MG63 (cell line): ENCODE results near the gene ERCC5. TPM values are rescaled to one million over a fixed set of nuclear protein-coding genes. Genes with fewer than 3 reads are reported as not detected.

ENCODE experiments used
- DNase-seq: peaks from one replicate; pipeline ENCODE4 v3.0.0-alpha.2; 2020
- H3K27me3 ChIP-seq: fragments of 250-450 bp; sonication (Bioruptor Pico); 2 replicates; pipeline ENCODE4 v1.5.1; 2020; ENCODE audit warnings: mild to moderate bottlenecking, moderate library complexity
- H3K36me3 ChIP-seq: fragments of 250-450 bp; sonication (Bioruptor Pico); 2 replicates; pipeline ENCODE4 v1.5.1; 2020; ENCODE audit warnings: mild to moderate bottlenecking, moderate library complexity
- H3K4me3 ChIP-seq: fragments of 250-450 bp; sonication (Bioruptor Pico); 2 replicates; pipeline ENCODE4 v1.5.1; 2020; ENCODE audit warnings: mild to moderate bottlenecking, moderate library complexity
- H3K9me3 ChIP-seq: fragments of 250-450 bp; sonication (Bioruptor Pico); 2 replicates; pipeline ENCODE4 v1.5.1; 2020; ENCODE audit warnings: mild to moderate bottlenecking, moderate library complexity
- total RNA-seq: library from RNA; depleted of rRNA; stranded (reverse); fragments of >200 nt; shearing (Covaris generic); gene quantifications from 2 replicates; pipeline ENCODE4 v1.2.3, GENCODE V29; 2014; ENCODE audit warnings: low replicate concordance; rRNA removed

ERCC5 gene
- total RNA-seq, result 33.2 and 89.9 TPM in 2 replicates

DNA sequence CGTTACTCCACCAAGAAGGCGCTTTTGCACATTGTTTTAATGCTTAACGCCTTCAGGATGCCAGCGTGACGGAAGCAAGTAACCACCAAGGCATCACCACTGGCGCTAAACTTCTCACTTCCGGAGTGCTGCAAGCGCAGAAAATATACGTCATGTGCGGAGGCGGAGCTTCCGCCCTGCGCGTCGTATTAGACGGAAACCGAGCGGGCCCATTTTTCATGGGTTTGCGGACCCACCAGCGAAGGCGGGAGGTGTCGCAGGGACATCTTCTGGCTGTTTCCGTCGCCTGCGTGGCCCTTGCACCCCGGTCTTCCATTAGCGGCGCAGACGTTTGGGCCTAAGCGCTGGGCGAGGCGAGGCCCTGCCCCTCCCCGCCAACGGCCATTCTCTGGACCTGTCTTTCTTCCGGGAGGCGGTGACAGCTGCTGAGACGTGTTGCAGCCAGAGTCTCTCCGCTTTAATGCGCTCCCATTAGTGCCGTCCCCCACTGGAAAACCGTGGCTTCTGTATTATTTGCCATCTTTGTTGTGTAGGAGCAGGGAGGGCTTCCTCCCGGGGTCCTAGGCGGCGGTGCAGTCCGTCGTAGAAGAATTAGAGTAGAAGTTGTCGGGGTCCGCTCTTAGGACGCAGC, at the start of gene ERCC5:
Gene ERCC5 (plus strand): TSS at position 403 of the 631 bp plus-strand sequence. CDS start 235 bp downstream, outside the sequence.
- no peaks in the 10 kb centered on the region for H3K27me3 ChIP-seq
- no peaks in the 10 kb centered on the region for H3K9me3 ChIP-seq
- H3K36me3 ChIP-seq, result peaks cover 2% of the 10 kb centered on the region
- DNase-seq, result peak; percentile 91
- H3K4me3 ChIP-seq, result peak within 1 kb of the TSS; percentile 89

DNA sequence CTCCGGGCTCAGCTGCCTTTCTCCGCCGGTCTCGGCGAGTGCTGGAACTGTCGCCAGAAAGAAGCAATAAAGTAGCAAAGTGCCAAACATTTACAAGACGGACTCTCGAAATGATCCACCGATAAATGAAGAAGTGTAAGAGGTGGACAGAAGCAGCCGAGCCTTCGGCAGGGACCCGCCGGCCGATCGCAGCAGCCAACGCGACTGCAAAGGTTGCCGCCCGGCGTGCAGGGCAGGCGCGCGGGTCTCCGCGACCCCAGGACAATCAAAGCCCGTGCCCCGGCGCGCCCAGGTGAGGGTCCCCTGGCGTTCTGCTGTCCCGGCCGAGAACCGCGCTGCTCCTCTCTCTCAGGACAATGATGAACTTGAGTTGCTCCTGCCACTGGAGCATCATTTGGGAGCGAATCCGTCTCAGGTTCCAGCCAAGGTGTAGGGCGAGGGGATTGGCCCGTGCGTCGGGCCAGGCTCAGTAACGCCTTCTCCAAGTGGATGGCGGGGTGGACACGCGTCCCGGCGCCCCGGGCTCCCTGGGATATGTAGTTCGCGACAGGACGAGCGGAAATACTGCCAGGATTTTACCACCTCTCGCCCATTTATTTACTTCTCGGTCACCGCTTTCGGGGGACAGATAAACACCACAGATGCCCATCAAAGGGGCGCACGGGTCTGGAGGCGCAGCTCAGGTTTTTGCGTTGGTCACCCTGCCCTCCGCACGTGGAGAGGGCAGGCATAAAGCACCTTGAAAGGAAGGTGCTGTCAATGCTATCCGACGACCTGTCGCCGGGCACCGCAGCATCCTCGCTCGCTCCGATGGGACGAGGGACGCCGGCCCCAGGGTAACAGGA, 47.0 kb upstream of the ERCC5 start, which contains the start of the genes BIVM and POGLUT2:
Gene BIVM (plus strand): TSS at position 539 of the 845 bp plus-strand sequence. CDS start 8,149 bp downstream, outside the sequence.
Gene POGLUT2 (minus strand): TSS at position 396 of the 845 bp plus-strand sequence. CDS start 306 bp downstream, at position 90.
- Histone ChIP-seq H3K9me3 (no peaks in the 10 kb centered on the region), H3K4me3 (peak within 1 kb of the TSS; percentile 77), H3K36me3 (peaks cover 2% of the 10 kb centered on the region), H3K27me3 (no peaks in the 10 kb centered on the region)
- DNase-seq, result peak; percentile 92

DNA sequence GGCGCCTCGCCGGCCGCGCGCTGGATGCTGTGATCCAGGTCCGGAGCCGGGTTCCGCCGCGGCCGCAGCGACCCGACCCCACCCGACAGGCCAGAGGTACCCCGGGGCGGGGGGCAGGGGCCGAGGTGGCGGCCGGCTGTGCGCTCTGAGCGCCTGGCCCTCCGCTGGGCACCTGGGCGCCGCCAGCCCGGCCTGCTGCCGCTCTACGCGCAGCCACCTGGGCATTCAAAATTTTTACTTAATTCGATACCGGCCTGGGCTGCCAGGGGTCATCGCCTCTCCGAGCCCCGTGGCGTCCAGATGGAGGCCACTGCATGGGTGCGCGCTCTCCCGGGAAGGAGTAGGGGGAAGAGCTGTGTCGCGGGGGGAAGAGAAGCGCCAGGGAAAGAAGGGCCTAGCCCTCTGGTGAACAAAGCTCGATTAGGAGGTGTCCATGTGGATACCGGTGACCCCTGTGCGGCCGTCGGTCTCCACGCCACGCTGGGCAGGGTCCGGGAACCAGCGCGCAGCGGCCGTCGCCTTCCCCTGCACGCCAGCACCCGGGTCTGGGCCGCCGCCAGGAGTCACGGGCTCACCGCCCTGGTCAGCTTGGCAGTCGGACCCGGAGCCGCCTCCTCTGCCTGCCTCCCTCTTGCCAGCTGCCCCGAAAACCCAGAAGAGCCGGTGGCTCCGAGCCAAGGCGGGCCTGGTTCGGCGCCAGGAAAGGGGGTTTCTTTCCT, 46.2 kb upstream of the ERCC5 start:
- Histone ChIP-seq H3K4me3 (peak overlapping the region; percentile 77), H3K9me3 (no peaks in the 10 kb centered on the region), H3K36me3 (peaks cover 4% of the 10 kb centered on the region), H3K27me3 (no peaks in the 10 kb centered on the region)
- peak; percentile 54 for DNase-seq

- H3K9me3 ChIP-seq, result no peaks in the 10 kb centered on the region
- H3K27me3 ChIP-seq, result no peaks in the 10 kb centered on the region
- H3K4me3 ChIP-seq, result peak overlapping the region; percentile 77
- peaks cover 8% of the 10 kb centered on the region for H3K36me3 ChIP-seq
- DNase-seq, result peak; percentile 84
Measured at GRCh38 chr13:102800145-102801041, 45.4 kb upstream of the ERCC5 start.

DNA sequence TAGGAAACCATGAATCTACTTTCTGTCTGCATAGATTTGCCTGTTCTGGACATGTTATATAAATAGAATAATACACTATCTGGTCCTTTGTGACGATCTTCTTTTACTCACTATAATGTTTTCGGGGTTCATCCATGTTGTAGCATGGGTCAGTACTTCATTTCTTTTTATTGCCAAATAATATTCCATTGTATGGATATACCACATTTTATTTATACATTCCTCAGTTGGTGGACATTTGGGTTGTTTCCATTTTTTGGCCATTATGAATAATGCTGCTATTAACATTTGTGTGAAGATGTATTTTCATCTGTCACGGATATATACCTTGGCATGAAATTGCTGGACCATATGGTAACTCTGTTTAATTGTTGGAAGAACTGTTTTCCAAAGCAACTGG, 40.2 kb upstream of the ERCC5 start:
- DNase-seq, result no peak
- peaks cover 45% of the 10 kb centered on the region for H3K36me3 ChIP-seq
- H3K9me3 ChIP-seq, result peaks cover 17% of the 10 kb centered on the region
- no peaks in the 10 kb centered on the region for H3K27me3 ChIP-seq
- H3K4me3 ChIP-seq, result no peak overlapping the region

GRCh38 chr13:102807699-102808098, 38.1 kb upstream of the ERCC5 start:
- H3K9me3 ChIP-seq, result peaks cover 24% of the 10 kb centered on the region
- H3K27me3 ChIP-seq, result no peaks in the 10 kb centered on the region
- DNase-seq, result no peak
- no peak overlapping the region for H3K4me3 ChIP-seq
- H3K36me3 ChIP-seq, result peaks cover 62% of the 10 kb centered on the region

GRCh38 chr13:102812611-102813287, 33.1 kb upstream of the ERCC5 start:
- no peak for DNase-seq
- no peak overlapping the region for H3K4me3 ChIP-seq
- peaks cover 24% of the 10 kb centered on the region for H3K9me3 ChIP-seq

GRCh38 chr13:102814025-102814607, 31.7 kb upstream of the ERCC5 start:
- H3K9me3 ChIP-seq, result peaks cover 17% of the 10 kb centered on the region
- no peaks in the 10 kb centered on the region for H3K27me3 ChIP-seq
- no peak overlapping the region for H3K4me3 ChIP-seq
- H3K36me3 ChIP-seq, result peaks cover 62% of the 10 kb centered on the region
- no peak for DNase-seq

More at GRCh38 chr13:102812611-102813287, 33.1 kb upstream of the ERCC5 start:
- H3K36me3 ChIP-seq, result peaks cover 64% of the 10 kb centered on the region
- no peaks in the 10 kb centered on the region for H3K27me3 ChIP-seq

GRCh38 chr13:102814793-102815192, 31.0 kb upstream of the ERCC5 start:
- Histone ChIP-seq H3K9me3 (peaks cover 13% of the 10 kb centered on the region), H3K36me3 (peaks cover 62% of the 10 kb centered on the region), H3K4me3 (no peak overlapping the region), H3K27me3 (no peaks in the 10 kb centered on the region)
- no peak for DNase-seq

DNA sequence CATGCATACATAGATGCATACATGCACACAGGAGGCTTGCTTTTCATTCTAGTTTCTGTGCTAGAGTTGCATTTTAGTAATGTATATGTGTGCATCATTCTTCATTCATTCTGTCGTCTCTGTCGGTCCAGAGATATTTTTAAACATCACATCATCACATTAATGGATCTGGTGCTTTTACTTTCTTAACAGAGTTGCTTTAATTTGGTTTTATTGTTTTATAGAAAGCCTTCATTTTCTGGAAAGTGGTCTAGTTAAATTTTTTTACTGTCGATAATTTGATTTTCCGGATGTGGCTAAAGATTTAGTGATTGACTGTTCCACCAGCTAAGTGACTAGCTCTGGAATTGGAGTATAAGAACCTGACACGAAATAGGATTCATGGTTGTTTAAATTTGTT, 30.0 kb upstream of the ERCC5 start:
- H3K36me3 ChIP-seq, result peaks cover 55% of the 10 kb centered on the region
- peaks cover 6% of the 10 kb centered on the region for H3K9me3 ChIP-seq
- H3K27me3 ChIP-seq, result no peaks in the 10 kb centered on the region
- no peak overlapping the region for H3K4me3 ChIP-seq
- no peak for DNase-seq

GRCh38 chr13:102816708-102817107, 29.1 kb upstream of the ERCC5 start:
- no peaks in the 10 kb centered on the region for H3K9me3 ChIP-seq
- DNase-seq, result no peak
- no peaks in the 10 kb centered on the region for H3K27me3 ChIP-seq
- H3K36me3 ChIP-seq, result peaks cover 55% of the 10 kb centered on the region
- H3K4me3 ChIP-seq, result no peak overlapping the region

DNA sequence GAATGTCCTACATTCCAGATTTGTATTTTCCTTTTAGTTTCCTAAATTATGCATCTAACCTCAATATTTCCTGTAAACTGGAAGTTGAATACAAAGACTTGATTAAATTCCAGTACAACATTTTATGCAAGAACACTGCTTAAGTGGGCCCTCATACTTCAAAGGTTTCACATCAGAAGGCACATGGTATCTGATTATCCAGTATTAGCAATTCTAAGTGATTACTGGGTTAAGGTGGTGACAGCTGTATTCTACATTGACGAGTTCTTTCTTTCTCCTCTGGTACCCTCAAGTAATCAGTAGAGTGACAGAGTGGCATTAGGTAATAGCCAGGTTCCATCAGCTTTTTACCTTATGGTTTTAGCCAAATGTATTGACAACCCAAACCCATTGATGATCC, 28.6 kb upstream of the ERCC5 start:
- DNase-seq, result no peak
- H3K36me3 ChIP-seq, result peaks cover 55% of the 10 kb centered on the region

GRCh38 chr13:102817907-102818306, 27.9 kb upstream of the ERCC5 start:
- H3K36me3 ChIP-seq, result peaks cover 57% of the 10 kb centered on the region
- no peak overlapping the region for H3K4me3 ChIP-seq
- no peak for DNase-seq
- H3K27me3 ChIP-seq, result no peaks in the 10 kb centered on the region
- no peaks in the 10 kb centered on the region for H3K9me3 ChIP-seq

More for the DNA sequence above, 28.6 kb upstream of the ERCC5 start:
- H3K4me3 ChIP-seq, result no peak overlapping the region
- no peaks in the 10 kb centered on the region for H3K27me3 ChIP-seq
- H3K9me3 ChIP-seq, result no peaks in the 10 kb centered on the region

GRCh38 chr13:102825400-102825799, 20.4 kb upstream of the ERCC5 start:
- peaks cover 52% of the 10 kb centered on the region for H3K36me3 ChIP-seq
- H3K4me3 ChIP-seq, result no peak overlapping the region
- peak; percentile 23 for DNase-seq
- no peaks in the 10 kb centered on the region for H3K27me3 ChIP-seq
- H3K9me3 ChIP-seq, result no peaks in the 10 kb centered on the region
